GM21529 (cell line): ENCODE results near the gene CORO7.
"Not testable (repeated sequence)": the region's sequence is repeated elsewhere in the genome, so short reads cannot be mapped to it uniquely, and the experiment has no call there.

Experiments
- ATAC-seq: cut with Tn5 transposase; IDR thresholded peaks from one replicate; pipeline ENCODE4 v1.9.1; 2021; ENCODE audit not compliant: unreplicated experiment

The CORO7 gene

GRCh38 chr16:4340443-4340842 is 76.0 kb downstream of the CORO7 start:
- ATAC-seq: no peak

GRCh38 chr16:4339909-4340308 is 76.5 kb downstream of the CORO7 start:
- no peak for ATAC-seq

GRCh38 chr16:4339455-4339854 is 76.9 kb downstream of the CORO7 start:
- ATAC-seq: no peak

- no peak for ATAC-seq
These were observed 77.6 kb downstream of the CORO7 start for GRCh38 chr16:4338712-4339299.

GRCh38 chr16:4338125-4338582 is 78.2 kb downstream of the CORO7 start:
- no peak for ATAC-seq

GRCh38 chr16:4337540-4338088 is 78.8 kb downstream of the CORO7 start:
- no peak for ATAC-seq

- ATAC-seq: no peak
These were observed 79.5 kb downstream of the CORO7 start for GRCh38 chr16:4336701-4337539.

GRCh38 chr16:4334724-4335495 is 81.5 kb downstream of the CORO7 start:
- no peak for ATAC-seq

GRCh38 chr16:4333714-4334113 is 82.7 kb downstream of the CORO7 start:
- not testable (repeated sequence) for ATAC-seq

GRCh38 chr16:4333308-4333638 is 83.1 kb downstream of the CORO7 start:
- no peak for ATAC-seq

- no peak for ATAC-seq
These were observed 83.6 kb downstream of the CORO7 start for GRCh38 chr16:4332623-4333307.

- no peak for ATAC-seq
These were observed 84.3 kb downstream of the CORO7 start for GRCh38 chr16:4332083-4332482.

- ATAC-seq: no peak
These were observed 86.0 kb downstream of the CORO7 start for GRCh38 chr16:4330277-4330874.

GRCh38 chr16:4328782-4329775 is 87.3 kb downstream of the CORO7 start:
- ATAC-seq: no peak

GRCh38 chr16:4328046-4328781 is 88.2 kb downstream of the CORO7 start:
- no peak for ATAC-seq

- no peak for ATAC-seq
These were observed 88.9 kb downstream of the CORO7 start for GRCh38 chr16:4327386-4328045.

GRCh38 chr16:4325253-4325758 is 91.1 kb downstream of the CORO7 start:
- no peak for ATAC-seq
